Measurements from ENCODE around the gene CBFA2T3. TPM values are rescaled to one million over a fixed set of nuclear protein-coding genes. Genes with fewer than 3 reads are reported as not detected.
"Not testable (repeated sequence)": the region's sequence is repeated elsewhere in the genome, so short reads cannot be mapped to it uniquely, and the experiment has no call there.

The CBFA2T3 gene
- total RNA-seq, 4 donors from 2014 or later = 0.84 to 12.6 (median 1.4) TPM

DNA sequence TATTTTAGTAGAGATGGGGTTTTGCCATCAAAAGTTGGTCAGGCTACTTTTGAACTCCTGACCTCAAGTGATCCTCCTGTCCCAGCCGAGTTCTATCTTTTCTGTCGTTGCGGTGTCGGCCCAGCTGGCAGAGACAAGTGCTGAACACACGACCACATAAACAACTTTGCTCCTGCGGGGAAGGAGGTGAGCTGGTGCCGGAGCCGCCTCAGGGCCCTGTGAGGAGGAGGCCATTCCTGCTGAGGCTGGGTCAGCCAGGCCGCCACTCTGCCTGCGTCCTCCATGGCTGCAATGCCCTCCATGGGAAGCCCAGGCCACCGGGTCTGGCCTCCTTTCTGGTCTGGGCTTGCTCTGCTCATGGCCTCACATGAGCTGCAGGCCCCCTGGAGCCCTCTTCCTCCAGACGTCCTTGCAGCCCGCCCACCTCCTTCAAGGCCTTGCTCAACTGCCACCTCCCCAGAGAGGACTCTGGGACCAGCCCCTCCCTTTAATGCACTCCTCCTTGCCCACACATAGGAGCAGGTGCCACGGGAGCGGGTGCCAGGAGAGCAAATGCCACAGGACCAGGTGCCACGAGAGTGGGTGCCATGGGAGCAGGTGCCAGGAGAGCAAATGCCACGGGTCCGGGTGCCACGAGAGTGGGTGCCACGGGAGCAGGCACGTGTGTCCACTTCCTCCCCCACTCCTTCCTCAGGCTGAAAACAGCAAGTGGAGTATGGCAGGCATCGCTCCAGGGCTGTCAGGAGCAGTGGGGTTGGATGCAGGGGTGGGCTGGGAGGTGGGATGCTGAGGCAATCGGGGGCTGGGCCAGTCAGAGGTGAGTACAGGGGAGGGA lies 28.4 kb upstream of the CBFA2T3 start:
- DNase-seq (ENCODE audit: low spot score) = no peak
- ATAC-seq (ENCODE audit: low FRiP score) = no peak
- TF ChIP-seq, protein P1, sequence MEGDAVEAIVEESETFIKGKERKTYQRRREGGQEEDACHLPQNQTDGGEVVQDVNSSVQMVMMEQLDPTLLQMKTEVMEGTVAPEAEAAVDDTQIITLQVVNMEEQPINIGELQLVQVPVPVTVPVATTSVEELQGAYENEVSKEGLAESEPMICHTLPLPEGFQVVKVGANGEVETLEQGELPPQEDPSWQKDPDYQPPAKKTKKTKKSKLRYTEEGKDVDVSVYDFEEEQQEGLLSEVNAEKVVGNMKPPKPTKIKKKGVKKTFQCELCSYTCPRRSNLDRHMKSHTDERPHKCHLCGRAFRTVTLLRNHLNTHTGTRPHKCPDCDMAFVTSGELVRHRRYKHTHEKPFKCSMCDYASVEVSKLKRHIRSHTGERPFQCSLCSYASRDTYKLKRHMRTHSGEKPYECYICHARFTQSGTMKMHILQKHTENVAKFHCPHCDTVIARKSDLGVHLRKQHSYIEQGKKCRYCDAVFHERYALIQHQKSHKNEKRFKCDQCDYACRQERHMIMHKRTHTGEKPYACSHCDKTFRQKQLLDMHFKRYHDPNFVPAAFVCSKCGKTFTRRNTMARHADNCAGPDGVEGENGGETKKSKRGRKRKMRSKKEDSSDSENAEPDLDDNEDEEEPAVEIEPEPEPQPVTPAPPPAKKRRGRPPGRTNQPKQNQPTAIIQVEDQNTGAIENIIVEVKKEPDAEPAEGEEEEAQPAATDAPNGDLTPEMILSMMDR (IDR thresholded peaks at IDR 0.05) = no peak

DNA sequence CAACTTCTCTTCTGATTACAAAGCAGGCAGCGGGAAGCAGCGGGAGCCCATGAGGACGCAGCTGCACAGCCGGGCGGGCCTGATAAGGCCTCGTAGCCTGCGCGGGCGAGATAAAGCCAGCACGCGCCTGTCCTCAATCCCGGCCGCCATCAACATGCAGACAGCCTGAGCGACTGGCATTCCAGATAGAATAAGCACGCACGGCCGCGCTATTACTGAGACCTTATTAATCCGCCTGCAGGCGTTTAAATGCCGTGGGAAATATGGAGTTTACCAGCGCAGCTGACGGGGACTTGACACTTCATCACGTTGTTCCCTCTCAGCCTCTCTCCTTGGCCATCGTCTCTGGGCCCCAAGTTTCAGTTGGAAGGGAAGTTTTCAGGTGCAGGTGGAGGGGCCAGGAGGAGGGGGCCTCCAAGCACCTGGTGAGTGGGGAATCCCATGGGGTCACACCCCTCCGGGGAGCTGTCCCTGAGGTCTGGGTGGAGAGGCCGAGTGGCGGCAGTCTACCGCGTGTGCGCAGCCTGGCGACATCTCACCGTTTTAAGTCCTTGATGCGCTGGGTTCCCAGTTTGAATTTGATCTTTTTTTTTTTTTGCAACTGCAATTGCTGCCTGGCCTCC lies 27.3 kb upstream of the CBFA2T3 start:
- DNase-seq (ENCODE audit: low spot score) (no peak), ATAC-seq (ENCODE audit: low FRiP score) (no peak)
- TF ChIP-seq, protein P1 (IDR thresholded peaks at IDR 0.05) = no peak

DNA sequence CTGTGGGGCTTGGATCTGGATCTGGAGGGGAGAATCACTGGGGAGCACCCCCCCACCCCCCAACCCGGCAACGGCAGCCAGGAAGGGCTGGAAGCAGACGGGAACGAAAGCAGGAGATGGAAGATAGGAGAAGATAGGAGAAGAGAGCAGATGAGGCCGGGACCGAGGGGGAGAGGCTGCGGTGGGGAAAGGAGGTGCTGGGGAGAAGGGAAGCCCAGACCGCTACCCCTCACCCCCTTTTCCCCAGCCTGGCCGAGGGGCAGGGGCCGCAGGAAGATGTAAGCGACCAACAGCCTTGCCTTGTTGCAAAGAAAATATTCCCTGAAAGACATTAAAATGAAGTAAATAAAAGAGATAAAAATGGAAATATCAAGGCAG lies 26.8 kb upstream of the CBFA2T3 start:
- DNase-seq (ENCODE audit: low spot score) (no peak), ATAC-seq (ENCODE audit: low FRiP score) (no peak)
- TF ChIP-seq, protein P1 (IDR thresholded peaks at IDR 0.05) = no peak

DNA sequence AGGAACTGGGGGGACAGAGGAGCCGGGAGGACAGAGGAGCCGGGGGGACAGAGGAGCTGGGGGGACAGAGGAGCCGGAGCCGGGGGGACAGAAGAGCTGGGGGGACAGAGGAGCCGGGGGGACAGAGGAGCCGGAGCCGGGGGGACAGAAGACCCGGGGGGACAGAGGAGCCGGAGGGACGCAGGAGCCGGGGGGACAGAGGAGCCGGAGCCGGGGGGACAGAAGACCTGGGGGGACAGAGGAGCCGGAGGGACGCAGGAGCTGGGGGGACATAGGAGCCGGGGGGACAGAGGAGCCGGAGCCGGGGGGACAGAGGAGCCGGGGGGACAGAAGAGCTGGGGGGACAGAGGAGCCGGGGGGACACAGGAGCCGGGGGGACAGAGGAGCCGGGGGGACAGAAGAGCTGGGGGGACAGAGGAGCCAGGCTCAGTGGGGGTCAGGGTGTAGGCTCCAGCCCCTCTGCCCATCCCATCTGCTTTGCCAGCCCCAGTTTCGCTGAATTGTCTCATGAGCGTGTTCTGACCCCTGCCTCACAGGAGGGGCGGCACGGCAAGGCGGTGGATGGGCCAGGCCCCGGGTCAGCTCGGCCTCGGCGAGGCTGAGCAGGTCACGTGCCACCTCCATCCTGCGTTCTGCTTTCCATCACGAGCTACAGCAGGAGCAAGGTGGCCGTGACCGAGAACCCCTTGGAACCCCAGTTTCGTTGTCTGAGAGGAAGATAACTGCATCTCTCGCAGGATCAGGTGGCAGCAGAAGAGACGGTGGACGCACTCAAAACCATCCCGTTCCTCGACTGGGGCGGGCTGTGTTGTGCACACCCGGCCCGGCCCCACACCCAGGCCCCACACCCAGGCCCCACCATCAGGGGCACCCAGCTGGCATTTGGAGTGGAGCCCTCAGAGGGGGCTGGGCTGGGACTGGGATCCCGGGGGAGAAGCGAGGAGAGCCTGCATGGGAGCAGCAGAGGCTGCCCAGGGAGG lies 26.1 kb upstream of the CBFA2T3 start:
- ATAC-seq (ENCODE audit: low FRiP score) (no peak), DNase-seq (ENCODE audit: low spot score) (no peak)
- TF ChIP-seq, protein P1 (IDR thresholded peaks at IDR 0.05) = no peak

DNA sequence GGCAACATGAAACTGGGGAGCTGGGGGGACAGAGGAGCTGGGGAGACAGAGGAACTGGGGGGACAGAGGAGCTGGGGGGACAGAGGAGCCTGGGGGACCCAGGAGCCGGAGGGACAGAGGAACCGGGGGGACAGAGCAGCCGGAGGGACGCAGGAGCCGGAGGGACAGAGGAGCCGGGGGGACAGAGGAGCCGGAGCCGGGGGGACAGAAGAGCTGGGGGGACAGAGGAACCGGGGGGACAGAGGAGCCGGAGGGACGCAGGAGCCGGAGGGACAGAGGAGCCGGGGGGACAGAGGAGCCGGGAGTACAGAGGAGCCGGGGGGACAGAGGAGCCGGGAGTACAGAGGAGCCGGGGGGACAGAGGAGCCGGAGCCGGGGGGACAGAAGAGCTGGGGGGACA lies 25.1 kb upstream of the CBFA2T3 start:
- not testable (repeated sequence) for ATAC-seq (ENCODE audit: low FRiP score); DNase-seq (ENCODE audit: low spot score)

DNA sequence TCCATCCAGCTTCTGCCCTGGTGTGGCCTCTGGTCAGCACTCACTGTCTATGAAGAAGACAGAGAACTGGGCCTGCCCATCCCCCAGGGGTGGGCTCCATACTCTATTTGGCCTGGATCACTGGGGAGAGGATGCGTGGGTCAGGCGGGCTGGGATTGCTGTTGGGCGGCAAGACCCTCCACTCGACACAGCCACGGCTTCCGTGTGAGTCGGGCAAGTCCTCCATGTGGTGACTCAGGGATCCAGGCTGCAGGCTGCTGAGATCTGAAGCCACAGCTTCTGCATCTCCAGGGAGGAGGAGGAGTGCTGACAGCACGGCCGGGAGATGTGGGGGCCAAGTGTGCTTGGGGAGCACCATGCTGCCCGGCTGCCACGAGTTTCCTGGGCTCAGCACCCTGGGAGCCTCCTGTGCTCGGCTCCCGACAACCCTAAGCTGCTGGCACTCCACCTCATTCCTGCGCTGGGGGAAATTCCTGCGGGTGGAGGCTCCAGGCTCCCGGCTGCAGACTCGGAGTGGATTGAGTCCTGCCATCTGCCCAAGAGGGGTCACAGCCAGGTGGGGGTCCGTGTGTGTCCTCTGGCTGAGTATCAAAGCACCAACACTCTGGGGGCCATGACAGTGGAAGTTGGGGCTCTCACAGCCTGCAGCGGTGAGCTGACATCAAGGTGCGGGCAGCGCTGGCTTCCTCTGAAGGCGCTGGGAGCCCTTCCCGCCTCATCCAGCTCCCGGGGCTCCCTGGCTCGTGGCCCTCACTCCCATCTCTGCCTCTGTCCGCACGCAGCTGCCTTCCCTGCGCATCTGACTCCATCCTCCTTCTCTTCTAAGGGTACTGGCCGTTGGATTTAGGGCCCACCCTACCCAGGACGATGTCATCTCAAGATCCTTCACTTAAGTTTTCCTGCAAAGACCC lies 24.4 kb upstream of the CBFA2T3 start:
- ATAC-seq (ENCODE audit: low FRiP score) (no peak), DNase-seq (ENCODE audit: low spot score) (no peak)
- TF ChIP-seq, protein P1 (IDR thresholded peaks at IDR 0.05) = no peak

Data from omental fat pad (tissue), 4 donors.